ENCODE measurements around the gene REG1A.

- TF ChIP-seq, protein P1, sequence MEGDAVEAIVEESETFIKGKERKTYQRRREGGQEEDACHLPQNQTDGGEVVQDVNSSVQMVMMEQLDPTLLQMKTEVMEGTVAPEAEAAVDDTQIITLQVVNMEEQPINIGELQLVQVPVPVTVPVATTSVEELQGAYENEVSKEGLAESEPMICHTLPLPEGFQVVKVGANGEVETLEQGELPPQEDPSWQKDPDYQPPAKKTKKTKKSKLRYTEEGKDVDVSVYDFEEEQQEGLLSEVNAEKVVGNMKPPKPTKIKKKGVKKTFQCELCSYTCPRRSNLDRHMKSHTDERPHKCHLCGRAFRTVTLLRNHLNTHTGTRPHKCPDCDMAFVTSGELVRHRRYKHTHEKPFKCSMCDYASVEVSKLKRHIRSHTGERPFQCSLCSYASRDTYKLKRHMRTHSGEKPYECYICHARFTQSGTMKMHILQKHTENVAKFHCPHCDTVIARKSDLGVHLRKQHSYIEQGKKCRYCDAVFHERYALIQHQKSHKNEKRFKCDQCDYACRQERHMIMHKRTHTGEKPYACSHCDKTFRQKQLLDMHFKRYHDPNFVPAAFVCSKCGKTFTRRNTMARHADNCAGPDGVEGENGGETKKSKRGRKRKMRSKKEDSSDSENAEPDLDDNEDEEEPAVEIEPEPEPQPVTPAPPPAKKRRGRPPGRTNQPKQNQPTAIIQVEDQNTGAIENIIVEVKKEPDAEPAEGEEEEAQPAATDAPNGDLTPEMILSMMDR (IDR thresholded peaks at IDR 0.05; ENCODE audit: poor library complexity): no peak
- no peak for TF ChIP-seq EZH2phosphoT487 (IDR thresholded peaks at IDR 0.05; ENCODE audit: low read depth, severe bottlenecking, unreplicated experiment)
- no peak for TF ChIP-seq EZH2 (IDR thresholded peaks at IDR 0.05; ENCODE audit: borderline replicate concordance)
These were observed 5.4 kb downstream of the REG1A start for GRCh38 chr2:79125721-79125985.
